AG09309 (cell line): Measurements from ENCODE around the gene GALNT18.

Experiments
- DNase-seq: peaks from one replicate; pipeline ENCODE4 v3.0.0-alpha.2; 2010; ENCODE audit warnings: low read depth
- H3K4me3 ChIP-seq: 2 replicates; pipeline ENCODE4 v1.5.1; 2011; ENCODE audit warnings: mild to moderate bottlenecking, low read depth, low read length, moderate library complexity; ENCODE audit not compliant: control insufficient read depth
- TF ChIP-seq, protein P1 (sequence below): IDR thresholded peaks from 2 replicates; pipeline ENCODE4 v1.5.1; 2011; ENCODE audit warnings: mild to moderate bottlenecking, low read depth, low read length, inconsistent platforms; ENCODE audit not compliant: insufficient read depth, control insufficient read depth; ENCODE audit errors: missing control alignments

GALNT18 gene

DNA sequence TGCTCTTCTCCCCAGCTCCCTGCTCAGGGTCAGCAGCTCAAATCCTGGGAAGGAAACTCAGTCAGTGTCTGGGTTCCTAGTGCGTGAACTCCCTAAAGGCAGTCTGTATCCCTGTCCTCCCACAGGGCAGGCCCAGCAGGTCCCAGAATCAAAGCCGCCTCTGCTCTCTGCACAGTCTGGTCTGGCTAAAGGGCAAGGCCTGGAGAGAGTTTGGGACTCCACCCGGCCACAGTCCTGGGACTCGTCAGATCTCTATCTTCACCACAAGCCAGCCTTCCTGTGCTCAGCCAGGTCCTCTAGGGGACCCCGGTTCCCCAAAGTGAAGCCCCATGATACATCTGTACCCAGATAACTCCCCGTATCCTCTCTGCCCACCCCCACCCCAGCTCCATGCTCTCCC lies 212.6 kb downstream of the GALNT18 start:
- H3K4me3 ChIP-seq: no peak overlapping the region
- TF ChIP-seq, protein P1, sequence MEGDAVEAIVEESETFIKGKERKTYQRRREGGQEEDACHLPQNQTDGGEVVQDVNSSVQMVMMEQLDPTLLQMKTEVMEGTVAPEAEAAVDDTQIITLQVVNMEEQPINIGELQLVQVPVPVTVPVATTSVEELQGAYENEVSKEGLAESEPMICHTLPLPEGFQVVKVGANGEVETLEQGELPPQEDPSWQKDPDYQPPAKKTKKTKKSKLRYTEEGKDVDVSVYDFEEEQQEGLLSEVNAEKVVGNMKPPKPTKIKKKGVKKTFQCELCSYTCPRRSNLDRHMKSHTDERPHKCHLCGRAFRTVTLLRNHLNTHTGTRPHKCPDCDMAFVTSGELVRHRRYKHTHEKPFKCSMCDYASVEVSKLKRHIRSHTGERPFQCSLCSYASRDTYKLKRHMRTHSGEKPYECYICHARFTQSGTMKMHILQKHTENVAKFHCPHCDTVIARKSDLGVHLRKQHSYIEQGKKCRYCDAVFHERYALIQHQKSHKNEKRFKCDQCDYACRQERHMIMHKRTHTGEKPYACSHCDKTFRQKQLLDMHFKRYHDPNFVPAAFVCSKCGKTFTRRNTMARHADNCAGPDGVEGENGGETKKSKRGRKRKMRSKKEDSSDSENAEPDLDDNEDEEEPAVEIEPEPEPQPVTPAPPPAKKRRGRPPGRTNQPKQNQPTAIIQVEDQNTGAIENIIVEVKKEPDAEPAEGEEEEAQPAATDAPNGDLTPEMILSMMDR: no peak
- DNase-seq: no peak

- DNase-seq: no peak
- no peak overlapping the region for H3K4me3 ChIP-seq
- TF ChIP-seq, protein P1: no peak
Measured at GRCh38 chr11:11408436-11409221, 213.2 kb downstream of the GALNT18 start.

DNA sequence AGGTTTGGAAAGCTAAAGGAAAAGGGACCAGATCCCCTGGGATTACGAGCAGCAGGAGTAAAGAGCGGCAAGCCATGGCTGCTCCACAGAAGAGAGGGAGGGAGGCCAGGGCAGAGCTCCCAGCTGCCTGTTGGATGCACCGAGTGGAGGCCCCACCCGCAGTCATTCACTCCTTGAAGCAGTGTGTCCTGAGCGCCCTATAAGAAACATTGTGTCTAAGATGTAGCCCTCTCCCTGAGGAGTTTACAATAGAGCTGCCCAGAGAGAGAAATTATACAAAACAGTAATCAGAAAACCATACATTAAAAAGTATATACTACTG lies 214.1 kb downstream of the GALNT18 start:
- H3K4me3 ChIP-seq: no peak overlapping the region
- no peak for DNase-seq
- TF ChIP-seq, protein P1: no peak

DNA sequence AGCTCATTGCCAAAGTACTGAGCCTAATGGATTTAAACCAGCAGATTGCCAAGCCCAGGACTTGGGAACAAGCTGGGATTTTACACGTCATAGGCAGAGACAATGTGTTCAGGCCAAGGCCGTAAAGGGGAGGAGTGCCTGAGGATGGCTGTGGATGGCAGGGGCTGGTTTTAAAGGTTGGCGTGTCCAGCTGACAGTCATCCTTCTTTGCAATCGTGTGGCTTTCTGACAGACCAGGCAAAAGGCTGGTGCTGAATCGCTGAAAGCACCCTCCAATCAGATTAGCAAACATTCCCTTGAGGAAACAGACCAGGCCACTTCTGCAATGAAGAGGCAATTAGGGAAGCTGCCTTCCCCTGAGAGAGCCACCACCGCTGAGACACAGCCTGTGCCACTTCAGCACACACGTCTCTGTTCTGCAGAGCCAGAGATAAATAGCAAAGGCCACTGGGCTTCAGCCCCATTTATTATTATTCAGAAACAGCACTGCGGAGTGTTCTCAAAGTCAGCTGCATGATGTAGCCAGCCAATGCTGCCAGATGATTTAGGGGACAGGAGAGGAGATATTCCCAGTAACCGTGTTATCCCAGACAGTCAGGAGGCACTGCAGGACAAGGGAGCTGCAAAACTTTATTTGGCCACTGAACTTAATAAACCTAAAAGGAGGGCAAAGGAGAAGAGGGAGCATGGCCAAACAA lies 214.6 kb downstream of the GALNT18 start:
- no peak overlapping the region for H3K4me3 ChIP-seq
- TF ChIP-seq, protein P1: no peak
- DNase-seq: no peak

GRCh38 chr11:11406652-11407051 lies 215.2 kb downstream of the GALNT18 start:
- TF ChIP-seq, protein P1: no peak

DNA sequence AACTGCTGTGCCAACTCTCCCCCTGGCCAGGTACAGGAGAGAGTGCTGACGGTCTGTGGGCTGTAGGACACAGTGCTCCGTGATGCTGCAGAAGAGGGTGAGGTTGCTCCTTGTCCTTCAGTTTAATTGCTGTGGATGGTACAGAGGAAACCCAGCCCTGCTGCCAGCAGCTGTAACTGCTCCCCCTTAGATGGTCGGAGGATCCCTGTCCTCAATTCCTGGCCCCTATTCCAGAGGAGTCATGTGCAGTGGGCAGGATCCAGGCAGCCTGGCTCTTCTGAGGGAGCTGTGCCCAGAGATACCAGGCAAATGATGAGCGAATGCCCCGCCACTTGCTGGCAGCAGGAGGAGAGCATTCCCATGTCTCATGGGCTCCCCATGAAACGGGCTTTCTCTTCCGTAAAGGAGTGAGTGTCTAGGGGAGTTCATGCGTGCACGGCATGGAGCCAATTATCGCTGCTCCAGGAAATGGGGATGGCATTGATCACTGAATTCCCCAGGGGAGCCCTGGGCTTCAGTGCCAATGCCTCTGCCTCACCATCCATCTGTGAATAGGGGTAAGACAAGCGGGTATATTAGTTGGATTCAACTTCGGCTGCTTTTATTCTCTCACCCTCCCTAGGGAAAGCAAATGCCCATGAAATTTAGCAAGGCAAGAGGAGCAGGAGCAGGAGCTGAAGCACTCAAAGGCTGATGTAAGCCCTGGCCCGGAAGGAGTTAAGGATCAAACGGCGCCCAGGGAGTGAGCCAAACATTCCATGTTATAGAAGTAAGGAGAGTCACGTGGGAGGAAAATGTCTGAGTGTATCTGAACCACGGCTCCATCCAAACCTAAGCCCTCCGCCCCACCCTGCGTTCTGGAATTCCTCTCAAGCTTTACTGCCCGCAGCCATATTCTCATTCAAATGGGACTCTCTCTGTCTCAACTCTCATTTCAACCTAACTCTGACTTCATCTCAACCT lies 217.8 kb downstream of the GALNT18 start:
- no peak overlapping the region for H3K4me3 ChIP-seq
- DNase-seq: no peak
- TF ChIP-seq, protein P1: no peak

More at GRCh38 chr11:11406652-11407051, 215.2 kb downstream of the GALNT18 start:
- no peak for DNase-seq
- no peak overlapping the region for H3K4me3 ChIP-seq
